ENCODE data around the gene SLC8A3.

The SLC8A3 gene

GRCh38 chr14:70208380-70208779 lies 19.6 kb upstream of the SLC8A3 start:
- Histone ChIP-seq H2BK12ac (ENCODE audit: low read length) (no peak overlapping the region), H3K79me2 (ENCODE audit: control insufficient read depth, insufficient read depth, low read length, poor library complexity) (no peaks in the 10 kb centered on the region), H2BK120ac (ENCODE audit: insufficient read depth, low read length, poor library complexity) (no peak overlapping the region), H3K4me3 (ENCODE audit: low read depth, low read length) (no peak overlapping the region), H3K9me3 (ENCODE audit: insufficient read depth, low read depth, low read length) (no peaks in the 10 kb centered on the region), H3K36me3 (ENCODE audit: control insufficient read depth in 1 of 2, insufficient read depth in 2 of 2, low read length in 2 of 2) (no peaks in the 10 kb centered on the region), H2AFZ (ENCODE audit: insufficient read depth, low read length, poor library complexity) (no peak overlapping the region), H4K91ac (ENCODE audit: low read depth, low read length) (no peak overlapping the region), H3K23ac (ENCODE audit: low read length) (no peak overlapping the region), H3K18ac (ENCODE audit: low read length) (no peak overlapping the region), H3K27ac (ENCODE audit: low read depth, low read length) (no peak overlapping the region), H3K4me1 (ENCODE audit: control insufficient read depth in 1 of 2, insufficient read depth in 2 of 2, low read length in 2 of 2) (no peaks in the 10 kb centered on the region), H2BK5ac (ENCODE audit: low read depth, low read length, poor library complexity) (no peak overlapping the region), H4K12ac (ENCODE audit: low read depth, low read length) (no peak overlapping the region), H2AK5ac (ENCODE audit: low read length) (no peak overlapping the region), H4K8ac (ENCODE audit: low read depth, low read length) (no peak overlapping the region), H3K4ac (ENCODE audit: low read depth, low read length) (no peak overlapping the region), H3K4me2 (ENCODE audit: low read length) (no peak overlapping the region), H3K14ac (ENCODE audit: low read length) (no peak overlapping the region), H3K79me1 (ENCODE audit: low read length) (no peaks in the 10 kb centered on the region), H3K27me3 (ENCODE audit: insufficient read depth, low read length) (no peaks in the 10 kb centered on the region), H3K9ac (ENCODE audit: low read length) (no peak overlapping the region)
- no peak for DNase-seq

- no peak for DNase-seq
- Histone ChIP-seq H3K79me2 (ENCODE audit: control insufficient read depth, insufficient read depth, low read length, poor library complexity) (no peaks in the 10 kb centered on the region), H3K79me1 (ENCODE audit: low read length) (no peaks in the 10 kb centered on the region), H3K27me3 (ENCODE audit: insufficient read depth, low read length) (no peaks in the 10 kb centered on the region), H2BK5ac (ENCODE audit: low read depth, low read length, poor library complexity) (no peak overlapping the region), H4K91ac (ENCODE audit: low read depth, low read length) (no peak overlapping the region), H3K4ac (ENCODE audit: low read depth, low read length) (no peak overlapping the region), H3K27ac (ENCODE audit: low read depth, low read length) (no peak overlapping the region), H3K9ac (ENCODE audit: low read length) (no peak overlapping the region), H4K12ac (ENCODE audit: low read depth, low read length) (no peak overlapping the region), H3K23ac (ENCODE audit: low read length) (no peak overlapping the region), H3K14ac (ENCODE audit: low read length) (no peak overlapping the region), H3K18ac (ENCODE audit: low read length) (no peak overlapping the region), H2AK5ac (ENCODE audit: low read length) (no peak overlapping the region), H2BK120ac (ENCODE audit: insufficient read depth, low read length, poor library complexity) (no peak overlapping the region), H3K4me2 (ENCODE audit: low read length) (no peak overlapping the region), H4K8ac (ENCODE audit: low read depth, low read length) (no peak overlapping the region), H3K36me3 (ENCODE audit: control insufficient read depth in 1 of 2, insufficient read depth in 2 of 2, low read length in 2 of 2) (no peaks in the 10 kb centered on the region), H2AFZ (ENCODE audit: insufficient read depth, low read length, poor library complexity) (no peak overlapping the region), H3K4me3 (ENCODE audit: low read depth, low read length) (no peak overlapping the region), H3K9me3 (ENCODE audit: insufficient read depth, low read depth, low read length) (no peaks in the 10 kb centered on the region), H3K4me1 (ENCODE audit: control insufficient read depth in 1 of 2, insufficient read depth in 2 of 2, low read length in 2 of 2) (no peaks in the 10 kb centered on the region), H2BK12ac (ENCODE audit: low read length) (no peak overlapping the region)
- WGBS (ENCODE audit: extremely low coverage, insufficient coverage, insufficient read length) = no CpG with 5 or more reads among the region's 4 CpGs
Measured at GRCh38 chr14:70203686-70204085, 14.9 kb upstream of the SLC8A3 start.

- Histone ChIP-seq H3K9me3 (ENCODE audit: insufficient read depth, low read depth, low read length) (no peaks in the 10 kb centered on the region), H3K4me3 (ENCODE audit: low read depth, low read length) (no peak overlapping the region), H3K79me1 (ENCODE audit: low read length) (no peaks in the 10 kb centered on the region), H3K23ac (ENCODE audit: low read length) (no peak overlapping the region), H3K79me2 (ENCODE audit: control insufficient read depth, insufficient read depth, low read length, poor library complexity) (no peaks in the 10 kb centered on the region), H3K4me2 (ENCODE audit: low read length) (no peak overlapping the region), H2BK12ac (ENCODE audit: low read length) (no peak overlapping the region), H3K4me1 (ENCODE audit: control insufficient read depth in 1 of 2, insufficient read depth in 2 of 2, low read length in 2 of 2) (no peaks in the 10 kb centered on the region), H4K91ac (ENCODE audit: low read depth, low read length) (no peak overlapping the region), H3K9ac (ENCODE audit: low read length) (no peak overlapping the region), H3K4ac (ENCODE audit: low read depth, low read length) (no peak overlapping the region), H2BK5ac (ENCODE audit: low read depth, low read length, poor library complexity) (no peak overlapping the region), H2AFZ (ENCODE audit: insufficient read depth, low read length, poor library complexity) (no peak overlapping the region), H3K27ac (ENCODE audit: low read depth, low read length) (no peak overlapping the region), H3K18ac (ENCODE audit: low read length) (no peak overlapping the region), H2AK5ac (ENCODE audit: low read length) (no peak overlapping the region), H2BK120ac (ENCODE audit: insufficient read depth, low read length, poor library complexity) (no peak overlapping the region), H3K36me3 (ENCODE audit: control insufficient read depth in 1 of 2, insufficient read depth in 2 of 2, low read length in 2 of 2) (no peaks in the 10 kb centered on the region), H4K8ac (ENCODE audit: low read depth, low read length) (no peak overlapping the region), H3K27me3 (ENCODE audit: insufficient read depth, low read length) (no peaks in the 10 kb centered on the region), H4K12ac (ENCODE audit: low read depth, low read length) (no peak overlapping the region), H3K14ac (ENCODE audit: low read length) (no peak overlapping the region)
- no CpG with 5 or more reads among the region's 3 CpGs for WGBS (ENCODE audit: extremely low coverage, insufficient coverage, insufficient read length)
- DNase-seq = no peak
Measured at GRCh38 chr14:70201994-70202393, 13.2 kb upstream of the SLC8A3 start.

- H2AFZ ChIP-seq (ENCODE audit: insufficient read depth, low read length, poor library complexity) = no peak overlapping the region
- H3K14ac ChIP-seq (ENCODE audit: low read length) = no peak overlapping the region
- H3K18ac ChIP-seq (ENCODE audit: low read length) = no peak overlapping the region
- no peak overlapping the region for H3K4me2 ChIP-seq (ENCODE audit: low read length)
- WGBS (ENCODE audit: extremely low coverage, insufficient coverage, insufficient read length) = no CpG with 5 or more reads among the region's 4 CpGs
- no peak overlapping the region for H3K23ac ChIP-seq (ENCODE audit: low read length)
- H3K4ac ChIP-seq (ENCODE audit: low read depth, low read length) = no peak overlapping the region
- peaks cover 4 to 10% of the 10 kb centered on the region in 2 experiments for H3K4me1 ChIP-seq (ENCODE audit: control insufficient read depth in 1 of 2, insufficient read depth in 2 of 2, low read length in 2 of 2)
- H4K12ac ChIP-seq (ENCODE audit: low read depth, low read length) = no peak overlapping the region
- H2BK5ac ChIP-seq (ENCODE audit: low read depth, low read length, poor library complexity) = no peak overlapping the region
- DNase-seq = no peak
- peaks cover 16% of the 10 kb centered on the region for H3K27me3 ChIP-seq (ENCODE audit: insufficient read depth, low read length)
- no peak overlapping the region for H2BK120ac ChIP-seq (ENCODE audit: insufficient read depth, low read length, poor library complexity)
- H3K4me3 ChIP-seq (ENCODE audit: low read depth, low read length) = no peak overlapping the region
- H3K79me1 ChIP-seq (ENCODE audit: low read length) = no peaks in the 10 kb centered on the region
- H3K79me2 ChIP-seq (ENCODE audit: control insufficient read depth, insufficient read depth, low read length, poor library complexity) = no peaks in the 10 kb centered on the region
- no peak overlapping the region for H4K8ac ChIP-seq (ENCODE audit: low read depth, low read length)
- no peak overlapping the region for H3K9ac ChIP-seq (ENCODE audit: low read length)
- no peak overlapping the region for H2AK5ac ChIP-seq (ENCODE audit: low read length)
- no peak overlapping the region for H2BK12ac ChIP-seq (ENCODE audit: low read length)
- H3K27ac ChIP-seq (ENCODE audit: low read depth, low read length) = no peak overlapping the region
- H3K36me3 ChIP-seq (ENCODE audit: control insufficient read depth in 1 of 2, insufficient read depth in 2 of 2, low read length in 2 of 2) = no peaks in the 10 kb centered on the region
- no peaks in the 10 kb centered on the region for H3K9me3 ChIP-seq (ENCODE audit: insufficient read depth, low read depth, low read length)
- H4K91ac ChIP-seq (ENCODE audit: low read depth, low read length) = no peak overlapping the region
Measured at GRCh38 chr14:70193396-70193795, 4.6 kb upstream of the SLC8A3 start.
